H1 (cell line): ENCODE measurements around the gene PAGE5. TPM values are rescaled to one million over a fixed set of nuclear protein-coding genes. Genes with fewer than 3 reads are reported as not detected.

Source experiments
- FOSL1 ChIP-seq: IDR thresholded peaks from 2 replicates; pipeline ENCODE4 v1.6.1; 2011; ENCODE audit warnings: mild to moderate bottlenecking, low read depth, low read length, moderate library complexity; ENCODE audit not compliant: insufficient read depth
- KDM1A ChIP-seq: fragments of 200-600, 300-600 bp; sonication (generic); IDR thresholded peaks from 2 replicates; pipeline ENCODE4 v1.7.1; 2016; ENCODE audit warnings: mild to moderate bottlenecking, low read length, borderline replicate concordance
- RAD21 ChIP-seq, 2 experiments: IDR thresholded peaks in 1 of 2; conservative IDR thresholded peaks in 1 of 2; 2 replicates each; pipeline ENCODE4 v1.6.1; 2011; ENCODE audit warnings: low read depth in 2 of 2, low read length in 2 of 2, improper control_type of control experiment in 1 of 2, inconsistent platforms in 1 of 2, mild to moderate bottlenecking in 1 of 2, moderate library complexity in 1 of 2
- SRF ChIP-seq: IDR thresholded peaks from 2 replicates; pipeline ENCODE4 v1.6.1; 2011; ENCODE audit warnings: mild to moderate bottlenecking, low read depth, low read length, moderate library complexity
- TBP ChIP-seq: IDR thresholded peaks from 2 replicates; pipeline ENCODE4 v1.6.1; 2011; ENCODE audit warnings: low read depth, low read length, improper control_type of control experiment
- polyA plus RNA-seq, 7 experiments: library from polyadenylated mRNA; depleted of rRNA in 3 of 7; stranded (reverse) in 5 of 7; unstranded in 2 of 7; fragments of >200 nt in 5 of 7; fragments of 200-250 nt in 2 of 7; gene quantifications; 1 replicate in 5 of 7; 2 replicates in 1 of 7; 4 replicates in 1 of 7; pipeline versions ENCODE4 v1.2.1 to v1.2.3, GENCODE V29; 2011 to 2013; ENCODE audit warnings: missing spikeins in 2 of 7, mixed read lengths in 2 of 7
- total RNA-seq: library from RNA; stranded (reverse); fragmentation: NEBNext Ultra II Directional; extraction: Animal tissue kit (Norgen Biotek cat#: 25700); gene quantifications from 2 replicates; pipeline ENCODE4 v1.2.1, GENCODE V29; 2021
- TF ChIP-seq, protein P1 (sequence below), 3 experiments: IDR thresholded peaks; 1 replicate in 2 of 3; 2 replicates in 1 of 3; pipeline versions ENCODE4 v1.5.1 to v1.6.1; 2011; ENCODE audit warnings: low read length in 3 of 3, mild to moderate bottlenecking in 3 of 3, inconsistent platforms in 2 of 3, low read depth in 1 of 3, moderate library complexity in 1 of 3; ENCODE audit not compliant: insufficient read depth in 1 of 3; ENCODE audit errors: control extremely low read depth in 1 of 3
- TF ChIP-seq, protein P2 (sequence below): IDR thresholded peaks from 2 replicates; pipeline ENCODE4 v1.6.1; 2011; ENCODE audit warnings: low read depth, mild to moderate bottlenecking, low read length; ENCODE audit not compliant: insufficient read depth

PAGE5 gene
- total and polyA plus RNA-seq, 2 of the 8 experiments (the other 6 are each of a cell fraction or from before 2014, with no cell fraction given) = not detected

DNA sequence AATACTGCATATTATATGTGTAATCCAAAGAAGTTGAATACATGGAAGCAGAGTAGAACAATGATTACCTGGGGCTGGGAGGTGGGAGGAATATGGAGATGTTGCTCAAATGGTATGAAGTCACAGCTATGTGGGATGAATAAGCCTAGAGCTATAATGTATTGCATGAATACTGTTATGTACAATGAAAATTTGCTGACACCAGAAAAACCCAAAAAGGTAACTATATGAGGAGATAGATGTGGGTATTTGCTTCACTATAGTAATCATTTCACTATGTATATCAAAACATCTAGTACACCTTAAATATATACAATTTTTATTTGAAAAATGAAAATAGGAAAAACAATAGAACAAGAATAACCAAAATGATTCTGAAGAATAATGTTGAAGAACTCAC lies 33.4 kb downstream of the PAGE5 start (continued):
- TF ChIP-seq, protein P1, sequence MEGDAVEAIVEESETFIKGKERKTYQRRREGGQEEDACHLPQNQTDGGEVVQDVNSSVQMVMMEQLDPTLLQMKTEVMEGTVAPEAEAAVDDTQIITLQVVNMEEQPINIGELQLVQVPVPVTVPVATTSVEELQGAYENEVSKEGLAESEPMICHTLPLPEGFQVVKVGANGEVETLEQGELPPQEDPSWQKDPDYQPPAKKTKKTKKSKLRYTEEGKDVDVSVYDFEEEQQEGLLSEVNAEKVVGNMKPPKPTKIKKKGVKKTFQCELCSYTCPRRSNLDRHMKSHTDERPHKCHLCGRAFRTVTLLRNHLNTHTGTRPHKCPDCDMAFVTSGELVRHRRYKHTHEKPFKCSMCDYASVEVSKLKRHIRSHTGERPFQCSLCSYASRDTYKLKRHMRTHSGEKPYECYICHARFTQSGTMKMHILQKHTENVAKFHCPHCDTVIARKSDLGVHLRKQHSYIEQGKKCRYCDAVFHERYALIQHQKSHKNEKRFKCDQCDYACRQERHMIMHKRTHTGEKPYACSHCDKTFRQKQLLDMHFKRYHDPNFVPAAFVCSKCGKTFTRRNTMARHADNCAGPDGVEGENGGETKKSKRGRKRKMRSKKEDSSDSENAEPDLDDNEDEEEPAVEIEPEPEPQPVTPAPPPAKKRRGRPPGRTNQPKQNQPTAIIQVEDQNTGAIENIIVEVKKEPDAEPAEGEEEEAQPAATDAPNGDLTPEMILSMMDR (IDR thresholded peaks at IDR 0.05; ENCODE audit: control extremely low read depth in 1 of 3, insufficient read depth in 1 of 3, low read depth in 1 of 3, low read length in 3 of 3) = no peak
- TF ChIP-seq KDM1A (no peak), TBP (no peak), FOSL1 (no peak), SRF (no peak), RAD21 (IDR thresholded peaks at IDR 0.05 in 1 of 2, conservative IDR thresholded peaks at IDR 0.05 in 1 of 2; ENCODE audit: low read depth in 2 of 2, low read length in 2 of 2) (no peak)
- TF ChIP-seq, protein P2, sequence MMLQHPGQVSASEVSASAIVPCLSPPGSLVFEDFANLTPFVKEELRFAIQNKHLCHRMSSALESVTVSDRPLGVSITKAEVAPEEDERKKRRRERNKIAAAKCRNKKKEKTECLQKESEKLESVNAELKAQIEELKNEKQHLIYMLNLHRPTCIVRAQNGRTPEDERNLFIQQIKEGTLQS = no peak
- TF ChIP-seq, all 59 proteins: peak for 0
